ENCODE data around the gene RSRC1.
"Not testable (repeated sequence)": the region's sequence is repeated elsewhere in the genome, so short reads cannot be mapped to it uniquely, and the experiment has no call there.

Gene RSRC1

GRCh38 chr3:158109804-158110657 is at the start of gene RSRC1:
Gene RSRC1 (plus strand): TSS chr3:158110089. CDS start chr3:158122105, 12,016 bp downstream.
- Histone ChIP-seq H3K36me3 (ENCODE audit: control insufficient read depth, insufficient read depth, low read length) (no peaks in the 10 kb centered on the region), H3K27ac (peak within 1 kb of the TSS; percentile 70), H3K79me2 (no peaks in the 10 kb centered on the region), H3K9ac (no peak within 1 kb of the TSS), H3K27me3 (ENCODE audit: control insufficient read depth, insufficient read depth, low read length) (peaks cover 8% of the 10 kb centered on the region), H3K4me1 (no peaks in the 10 kb centered on the region), H3K4me2 (ENCODE audit: low read length) (peak within 1 kb of the TSS; percentile 96), H3K4me3 (ENCODE audit: low read depth, low read length) (peak within 1 kb of the TSS; percentile 80), H2AFZ (peak within 1 kb of the TSS; percentile 91), H3K9me3 (ENCODE audit: control insufficient read depth, low read length) (no peaks in the 10 kb centered on the region)
- TF ChIP-seq, protein P1, sequence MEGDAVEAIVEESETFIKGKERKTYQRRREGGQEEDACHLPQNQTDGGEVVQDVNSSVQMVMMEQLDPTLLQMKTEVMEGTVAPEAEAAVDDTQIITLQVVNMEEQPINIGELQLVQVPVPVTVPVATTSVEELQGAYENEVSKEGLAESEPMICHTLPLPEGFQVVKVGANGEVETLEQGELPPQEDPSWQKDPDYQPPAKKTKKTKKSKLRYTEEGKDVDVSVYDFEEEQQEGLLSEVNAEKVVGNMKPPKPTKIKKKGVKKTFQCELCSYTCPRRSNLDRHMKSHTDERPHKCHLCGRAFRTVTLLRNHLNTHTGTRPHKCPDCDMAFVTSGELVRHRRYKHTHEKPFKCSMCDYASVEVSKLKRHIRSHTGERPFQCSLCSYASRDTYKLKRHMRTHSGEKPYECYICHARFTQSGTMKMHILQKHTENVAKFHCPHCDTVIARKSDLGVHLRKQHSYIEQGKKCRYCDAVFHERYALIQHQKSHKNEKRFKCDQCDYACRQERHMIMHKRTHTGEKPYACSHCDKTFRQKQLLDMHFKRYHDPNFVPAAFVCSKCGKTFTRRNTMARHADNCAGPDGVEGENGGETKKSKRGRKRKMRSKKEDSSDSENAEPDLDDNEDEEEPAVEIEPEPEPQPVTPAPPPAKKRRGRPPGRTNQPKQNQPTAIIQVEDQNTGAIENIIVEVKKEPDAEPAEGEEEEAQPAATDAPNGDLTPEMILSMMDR (IDR thresholded peaks at IDR 0.05), result no peak

- not testable (repeated sequence) for H2AFZ ChIP-seq; H3K9ac ChIP-seq; H3K9me3 ChIP-seq (ENCODE audit: control insufficient read depth, low read length); H3K27ac ChIP-seq; H3K36me3 ChIP-seq (ENCODE audit: control insufficient read depth, insufficient read depth, low read length); H3K79me2 ChIP-seq; H3K4me3 ChIP-seq (ENCODE audit: low read depth, low read length); H3K27me3 ChIP-seq (ENCODE audit: control insufficient read depth, insufficient read depth, low read length); H3K4me1 ChIP-seq; H3K4me2 ChIP-seq (ENCODE audit: low read length)
Measured at GRCh38 chr3:158065574-158065973, 44.3 kb upstream of the RSRC1 start.

GRCh38 chr3:158072790-158073189 is 37.1 kb upstream of the RSRC1 start:
- no peak overlapping the region for H3K9ac ChIP-seq
- no peak overlapping the region for H3K4me3 ChIP-seq (ENCODE audit: low read depth, low read length)
- TF ChIP-seq, protein P1 (IDR thresholded peaks at IDR 0.05), result no peak
- H3K36me3 ChIP-seq (ENCODE audit: control insufficient read depth, insufficient read depth, low read length), result no peaks in the 10 kb centered on the region
- no peaks in the 10 kb centered on the region for H3K9me3 ChIP-seq (ENCODE audit: control insufficient read depth, low read length)
- H3K79me2 ChIP-seq, result no peaks in the 10 kb centered on the region
- no peak overlapping the region for H2AFZ ChIP-seq
- H3K27me3 ChIP-seq (ENCODE audit: control insufficient read depth, insufficient read depth, low read length), result no peaks in the 10 kb centered on the region
- H3K27ac ChIP-seq, result no peak overlapping the region
- no peaks in the 10 kb centered on the region for H3K4me1 ChIP-seq
- H3K4me2 ChIP-seq (ENCODE audit: low read length), result no peak overlapping the region

DNA sequence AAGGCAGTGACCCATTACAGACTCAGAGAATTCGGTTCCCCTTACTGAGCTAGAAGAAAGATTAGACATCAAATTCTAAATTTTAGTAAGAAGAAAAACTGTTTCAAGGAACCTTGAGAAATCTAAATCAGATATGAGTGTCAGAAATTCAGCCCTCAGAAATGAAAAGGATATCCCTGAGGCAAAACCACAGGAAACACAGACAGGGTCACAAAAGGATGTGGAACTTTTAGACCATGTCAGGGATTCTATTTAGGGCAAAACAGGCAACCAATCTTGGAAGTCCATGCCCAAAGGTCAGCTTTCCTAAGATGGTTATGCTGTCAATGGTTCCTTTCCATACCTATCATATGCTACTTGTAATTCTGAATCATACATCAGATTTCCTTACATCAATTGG is 35.3 kb upstream of the RSRC1 start:
- Histone ChIP-seq H3K27me3 (ENCODE audit: control insufficient read depth, insufficient read depth, low read length) (no peaks in the 10 kb centered on the region), H3K27ac (no peak overlapping the region), H3K9me3 (ENCODE audit: control insufficient read depth, low read length) (no peaks in the 10 kb centered on the region), H2AFZ (no peak overlapping the region), H3K4me3 (ENCODE audit: low read depth, low read length) (no peak overlapping the region), H3K36me3 (ENCODE audit: control insufficient read depth, insufficient read depth, low read length) (no peaks in the 10 kb centered on the region), H3K4me2 (ENCODE audit: low read length) (no peak overlapping the region), H3K9ac (no peak overlapping the region), H3K4me1 (no peaks in the 10 kb centered on the region), H3K79me2 (no peaks in the 10 kb centered on the region)
- TF ChIP-seq, protein P1 (IDR thresholded peaks at IDR 0.05), result no peak

- Histone ChIP-seq H3K9me3 (ENCODE audit: control insufficient read depth, low read length) (no peaks in the 10 kb centered on the region), H3K4me1 (no peaks in the 10 kb centered on the region), H3K36me3 (ENCODE audit: control insufficient read depth, insufficient read depth, low read length) (no peaks in the 10 kb centered on the region), H2AFZ (no peak overlapping the region), H3K27me3 (ENCODE audit: control insufficient read depth, insufficient read depth, low read length) (no peaks in the 10 kb centered on the region), H3K79me2 (no peaks in the 10 kb centered on the region), H3K9ac (no peak overlapping the region), H3K4me2 (ENCODE audit: low read length) (no peak overlapping the region), H3K27ac (no peak overlapping the region), H3K4me3 (ENCODE audit: low read depth, low read length) (no peak overlapping the region)
- TF ChIP-seq, protein P1 (IDR thresholded peaks at IDR 0.05), result no peak
Measured at GRCh38 chr3:158079599-158079998, 30.3 kb upstream of the RSRC1 start.

Data from parathyroid adenoma (tissue), 2 donors.